Trophoblast cell (in vitro differentiated cells and primary cell): ENCODE data around the gene HSPB6.
A peak's percentile ranks its signal among the peaks of the same experiment; 100 is the strongest.

Experiments used
- DNase-seq, 2 donors: peaks; one replicate each; pipeline ENCODE4 v3.0.0-alpha.2; 2016
- H2AFZ ChIP-seq: 2 replicates; pipeline ENCODE4 v1.6.1; 2013; ENCODE audit warnings: low read length, moderate library complexity, mild to moderate bottlenecking; ENCODE audit not compliant: insufficient read depth, poor library complexity
- H2AK5ac ChIP-seq: 2 replicates; pipeline ENCODE4 v1.6.1; 2013; ENCODE audit warnings: mild to moderate bottlenecking, low read length
- H2BK120ac ChIP-seq: 2 replicates; pipeline ENCODE4 v1.6.1; 2013; ENCODE audit warnings: low read length, mild to moderate bottlenecking, moderate library complexity; ENCODE audit not compliant: insufficient read depth, poor library complexity
- H2BK12ac ChIP-seq: 2 replicates; pipeline ENCODE4 v1.6.1; 2013; ENCODE audit warnings: mild to moderate bottlenecking, low read length, moderate library complexity
- H2BK5ac ChIP-seq: 2 replicates; pipeline ENCODE4 v1.6.1; 2013; ENCODE audit warnings: low read length, low read depth, moderate library complexity, mild to moderate bottlenecking; ENCODE audit not compliant: poor library complexity
- H3K14ac ChIP-seq: 2 replicates; pipeline ENCODE4 v1.6.1; 2013; ENCODE audit warnings: mild to moderate bottlenecking, low read length
- H3K18ac ChIP-seq: 2 replicates; pipeline ENCODE4 v1.6.1; 2013; ENCODE audit warnings: mild to moderate bottlenecking, low read length
- H3K23ac ChIP-seq: 2 replicates; pipeline ENCODE4 v1.6.1; 2013; ENCODE audit warnings: low read length
- H3K27ac ChIP-seq: 2 replicates; pipeline ENCODE4 v1.5.1; 2013; ENCODE audit warnings: low read depth, mild to moderate bottlenecking, inconsistent platforms, low read length, moderate library complexity
- H3K27me3 ChIP-seq: 2 replicates; pipeline ENCODE4 v1.6.1; 2013; ENCODE audit warnings: inconsistent platforms, mild to moderate bottlenecking, low read length, moderate library complexity; ENCODE audit not compliant: insufficient read depth
- H3K36me3 ChIP-seq, 2 experiments: 1 replicate in 1 of 2; 2 replicates in 1 of 2; pipeline ENCODE4 v1.6.1; 2013; ENCODE audit warnings: low read length in 2 of 2, mild to moderate bottlenecking in 2 of 2, moderate library complexity in 1 of 2; ENCODE audit not compliant: insufficient read depth in 2 of 2, control insufficient read depth in 1 of 2
- H3K4ac ChIP-seq: 2 replicates; pipeline ENCODE4 v1.6.1; 2013; ENCODE audit warnings: low read depth, mild to moderate bottlenecking, low read length, moderate library complexity
- H3K4me1 ChIP-seq, 2 experiments: 1 replicate in 1 of 2; 2 replicates in 1 of 2; pipeline ENCODE4 v1.6.1; 2013; ENCODE audit warnings: low read length in 2 of 2, mild to moderate bottlenecking in 2 of 2, moderate library complexity in 1 of 2; ENCODE audit not compliant: insufficient read depth in 2 of 2, control insufficient read depth in 1 of 2
- H3K4me2 ChIP-seq: 2 replicates; pipeline ENCODE4 v1.6.1; 2013; ENCODE audit warnings: inconsistent platforms, mild to moderate bottlenecking, low read length, moderate library complexity
- H3K4me3 ChIP-seq: 2 replicates; pipeline ENCODE4 v1.5.1; 2013; ENCODE audit warnings: mild to moderate bottlenecking, low read depth, low read length, inconsistent platforms
- H3K79me1 ChIP-seq: one replicate; pipeline ENCODE4 v1.6.1; 2013; ENCODE audit warnings: low read length
- H3K79me2 ChIP-seq: 2 replicates; pipeline ENCODE4 v1.6.1; 2013; ENCODE audit warnings: low read length, mild to moderate bottlenecking; ENCODE audit not compliant: control insufficient read depth, insufficient read depth, poor library complexity
- H3K9ac ChIP-seq: 2 replicates; pipeline ENCODE4 v1.6.1; 2013; ENCODE audit warnings: mild to moderate bottlenecking, low read length
- H3K9me3 ChIP-seq: 2 replicates; pipeline ENCODE4 v1.6.1; 2013; ENCODE audit warnings: low read depth, mild to moderate bottlenecking, control low read depth, inconsistent platforms, low read length; ENCODE audit not compliant: insufficient read depth
- H4K12ac ChIP-seq: 2 replicates; pipeline ENCODE4 v1.6.1; 2013; ENCODE audit warnings: low read depth, mild to moderate bottlenecking, low read length, moderate library complexity
- H4K8ac ChIP-seq: 2 replicates; pipeline ENCODE4 v1.6.1; 2013; ENCODE audit warnings: low read depth, mild to moderate bottlenecking, low read length, moderate library complexity
- H4K91ac ChIP-seq: one replicate; pipeline ENCODE4 v1.6.1; 2013; ENCODE audit warnings: low read depth, mild to moderate bottlenecking, low read length, moderate library complexity
- WGBS: extraction: QIAGEN DNeasy Blood & Tissue Kit; methylation state at CpG from one replicate; pipeline ENCODE4 v1.1.7; 2013; ENCODE audit warnings: missing lambda C conversion rate; ENCODE audit not compliant: insufficient read length, insufficient coverage; ENCODE audit errors: extremely low coverage; 5-methylcytosine and 5-hydroxymethylcytosine counted together

HSPB6 gene

DNA sequence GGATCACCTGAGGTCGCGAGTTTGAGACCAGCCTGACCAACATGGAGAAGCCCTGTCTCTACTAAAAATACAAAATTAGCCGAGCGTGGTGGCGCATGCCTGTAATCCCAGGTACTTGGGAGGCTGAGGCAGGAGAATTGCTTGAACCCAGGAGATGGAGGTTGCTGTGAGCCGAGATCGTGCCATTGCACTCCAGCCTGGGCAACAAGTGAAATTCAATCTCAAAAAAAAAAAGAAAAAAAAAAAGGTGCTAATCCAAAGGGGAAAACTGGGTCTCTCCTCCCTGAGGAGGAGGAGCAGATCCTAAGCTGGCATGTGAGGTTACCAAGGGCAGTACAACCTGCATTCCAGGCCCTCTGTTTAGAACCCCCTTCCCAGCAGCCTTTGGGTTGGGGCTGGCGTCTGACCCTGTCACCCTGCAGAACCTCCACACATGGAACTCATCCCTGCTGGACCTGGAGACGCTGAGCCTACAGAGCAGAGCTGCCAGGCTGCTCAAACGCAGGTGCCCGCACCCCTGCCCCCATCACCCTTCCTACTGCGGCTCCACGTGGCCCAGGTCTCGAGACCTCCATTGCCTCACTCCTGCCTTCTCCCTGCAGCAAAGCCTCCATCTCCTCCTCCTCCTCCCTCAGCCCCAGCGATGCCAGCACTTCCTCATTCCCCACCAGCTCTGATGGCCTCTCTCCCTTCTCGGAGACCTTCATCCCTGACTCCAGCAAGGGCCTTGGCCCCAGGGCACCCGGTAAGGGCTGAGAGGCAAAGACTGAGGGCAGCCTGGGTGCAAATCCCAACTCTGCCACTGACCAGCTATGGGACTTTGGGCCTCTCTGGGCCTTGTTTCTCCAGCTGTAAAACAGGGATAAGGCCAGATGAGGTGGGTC is 7.8 kb upstream of the HSPB6 start:
- Histone ChIP-seq H3K4me2 (no peak overlapping the region), H3K18ac (no peak overlapping the region), H4K91ac (no peak overlapping the region), H3K36me3 (peaks cover 46 to 60% of the 10 kb centered on the region in 2 experiments), H2BK120ac (no peak overlapping the region), H3K27me3 (no peaks in the 10 kb centered on the region), H2AK5ac (no peak overlapping the region), H2BK12ac (no peak overlapping the region), H3K9me3 (peaks cover 2% of the 10 kb centered on the region), H2AFZ (no peak overlapping the region), H3K23ac (no peak overlapping the region), H3K4me3 (no peak overlapping the region), H3K79me1 (no peaks in the 10 kb centered on the region), H4K8ac (no peak overlapping the region), H3K79me2 (no peaks in the 10 kb centered on the region), H3K27ac (no peak overlapping the region), H3K4me1 (peaks cover 0 to 4% of the 10 kb centered on the region in 2 experiments), H3K4ac (no peak overlapping the region), H4K12ac (no peak overlapping the region), H3K9ac (no peak overlapping the region), H3K14ac (no peak overlapping the region), H2BK5ac (no peak overlapping the region)
- WGBS: no CpG with 5 or more reads among the region's 17 CpGs
- DNase-seq: peak; percentile 77 to 88

DNA sequence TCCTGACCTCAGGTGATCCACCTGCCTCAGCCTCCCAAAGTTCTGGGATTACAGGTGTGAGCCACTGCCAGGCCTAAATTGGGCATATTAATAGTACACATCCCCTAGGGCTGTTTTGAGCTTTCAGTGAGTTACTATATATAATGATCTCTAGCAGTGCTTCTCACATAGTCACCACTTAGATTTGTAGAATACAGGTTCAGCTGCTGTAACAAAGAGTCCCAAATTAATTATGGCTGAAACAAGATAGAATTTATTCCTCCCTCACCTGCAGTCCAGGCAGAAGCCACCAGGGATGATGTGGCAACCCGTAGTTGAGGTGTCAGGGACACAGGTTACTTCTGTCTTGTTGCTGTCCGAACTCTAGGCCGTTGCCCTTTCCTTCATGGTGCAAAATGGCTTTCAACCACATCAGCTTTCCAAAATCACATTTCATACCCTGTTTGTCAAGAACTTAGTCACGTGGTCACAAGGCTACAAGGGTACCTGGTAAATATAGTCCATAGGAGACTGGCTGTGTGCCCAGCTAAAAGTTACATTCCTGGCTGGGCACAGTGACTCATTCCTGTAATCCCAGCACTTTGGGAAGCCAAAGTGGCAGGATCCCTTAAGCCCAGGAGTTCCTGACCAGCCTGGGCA is 4.0 kb upstream of the HSPB6 start:
- H3K79me1 ChIP-seq: peaks cover 20% of the 10 kb centered on the region
- no peak for DNase-seq
- no peak overlapping the region for H4K8ac ChIP-seq
- H3K9me3 ChIP-seq: no peaks in the 10 kb centered on the region
- no peak overlapping the region for H4K91ac ChIP-seq
- H3K14ac ChIP-seq: no peak overlapping the region
- H2BK120ac ChIP-seq: no peak overlapping the region
- H3K9ac ChIP-seq: no peak overlapping the region
- H2AK5ac ChIP-seq: no peak overlapping the region
- H2BK12ac ChIP-seq: no peak overlapping the region
- no peak overlapping the region for H2AFZ ChIP-seq
- no peak overlapping the region for H3K23ac ChIP-seq
- no peak overlapping the region for H3K4me2 ChIP-seq
- no peak overlapping the region for H3K18ac ChIP-seq
- H3K79me2 ChIP-seq: peaks cover 6% of the 10 kb centered on the region
- no peak overlapping the region for H3K4me3 ChIP-seq
- no peak overlapping the region for H3K4ac ChIP-seq
- WGBS: no CpG with 5 or more reads among the region's 4 CpGs
- H3K27me3 ChIP-seq: no peaks in the 10 kb centered on the region
- H3K36me3 ChIP-seq: peaks cover 27 to 36% of the 10 kb centered on the region in 2 experiments
- no peak overlapping the region for H4K12ac ChIP-seq
- H3K4me1 ChIP-seq: peaks cover 16 to 20% of the 10 kb centered on the region in 2 experiments
- no peak overlapping the region for H2BK5ac ChIP-seq
- H3K27ac ChIP-seq: no peak overlapping the region

DNA sequence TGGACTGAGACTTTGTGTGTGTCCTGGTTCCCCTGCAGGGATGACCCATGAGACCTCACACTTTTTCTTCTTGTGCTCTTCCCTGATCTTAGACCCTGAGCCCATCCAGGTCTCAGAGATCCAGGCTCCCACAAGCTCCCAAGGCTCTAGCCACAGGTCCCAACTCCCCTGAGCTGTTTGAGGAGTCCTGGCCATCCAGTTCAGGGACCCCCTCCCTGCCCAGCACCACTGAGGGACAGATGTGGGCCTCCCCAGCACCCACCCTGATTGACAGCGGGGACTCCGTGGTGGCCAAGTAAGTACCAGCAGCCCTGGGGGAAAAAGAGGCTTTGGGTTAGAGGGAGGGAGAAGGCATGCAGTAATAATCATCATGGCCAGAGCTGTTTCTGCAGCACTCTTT is 2.9 kb upstream of the HSPB6 start:
- Histone ChIP-seq H3K18ac (no peak overlapping the region), H4K91ac (no peak overlapping the region), H3K23ac (no peak overlapping the region), H3K4me1 (peaks cover 26 to 31% of the 10 kb centered on the region in 2 experiments), H3K36me3 (peaks cover 25 to 28% of the 10 kb centered on the region in 2 experiments), H2BK120ac (no peak overlapping the region), H3K9ac (no peak overlapping the region), H3K27me3 (no peaks in the 10 kb centered on the region), H3K27ac (no peak overlapping the region), H2AFZ (no peak overlapping the region), H3K4ac (no peak overlapping the region), H3K4me3 (no peak overlapping the region), H2AK5ac (no peak overlapping the region), H4K12ac (no peak overlapping the region), H2BK12ac (no peak overlapping the region), H3K4me2 (no peak overlapping the region), H3K9me3 (no peaks in the 10 kb centered on the region), H2BK5ac (no peak overlapping the region), H3K79me1 (peaks cover 27% of the 10 kb centered on the region), H3K79me2 (peaks cover 6% of the 10 kb centered on the region), H4K8ac (no peak overlapping the region), H3K14ac (no peak overlapping the region)
- no CpG with 5 or more reads among the region's 2 CpGs for WGBS
- no peak for DNase-seq

DNA sequence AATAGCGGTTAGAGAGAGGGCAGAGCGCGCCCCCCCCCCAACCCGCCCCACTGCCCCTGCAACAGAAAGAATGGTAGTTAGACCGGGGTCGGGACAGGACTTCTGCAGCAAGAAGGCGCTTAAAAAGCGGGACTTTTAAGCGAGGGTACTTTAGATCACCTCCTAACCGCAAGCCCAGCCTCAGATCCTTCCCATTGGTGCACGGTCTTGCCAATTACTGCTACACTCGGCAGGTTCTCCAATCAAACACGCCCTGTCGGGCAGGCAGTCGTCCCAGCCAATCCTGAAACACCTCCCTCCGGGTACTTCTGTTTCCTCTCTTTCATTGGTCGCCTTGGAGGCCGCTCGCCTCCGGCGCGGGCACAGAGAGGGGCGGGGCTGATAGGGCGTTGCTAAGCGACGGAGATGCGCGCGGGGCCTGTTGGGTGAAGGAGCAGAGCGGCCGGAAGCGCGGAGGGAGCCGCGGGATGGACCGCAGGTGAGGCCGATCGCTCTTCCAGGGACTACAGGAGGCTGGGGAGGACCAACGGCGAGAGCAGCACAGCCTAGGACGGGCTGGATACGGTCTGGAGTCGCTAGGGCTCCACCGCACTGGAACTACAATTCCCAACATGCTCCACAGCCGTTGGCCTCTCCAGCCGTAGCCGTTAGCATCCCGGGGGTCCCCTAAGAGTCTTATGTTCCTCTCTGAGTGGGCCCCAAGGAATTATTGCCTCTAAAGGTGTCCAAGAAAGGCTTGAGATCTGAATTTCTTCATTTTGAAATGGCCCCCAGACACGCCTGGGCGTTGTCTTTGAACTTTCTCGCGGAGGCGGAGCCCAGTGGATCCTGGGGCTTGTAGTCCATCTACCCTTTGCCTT is 1.1 kb upstream of the HSPB6 start, which contains the start of gene PROSER3:
TSS of gene PROSER3 (plus strand) at position 428 of the 860 bp plus-strand sequence. CDS start at position 468, 40 bp downstream.
- peak within 1 kb of the TSS; percentile 90 for H3K9ac ChIP-seq
- H3K18ac ChIP-seq: peak within 1 kb of the TSS; percentile 89
- H4K91ac ChIP-seq: peak within 1 kb of the TSS; percentile 95
- peak within 1 kb of the TSS; percentile 93 for H2BK120ac ChIP-seq
- peaks cover 29 to 31% of the 10 kb centered on the region in 2 experiments for H3K4me1 ChIP-seq
- H2BK12ac ChIP-seq: peak within 1 kb of the TSS; percentile 83
- peaks cover 4% of the 10 kb centered on the region for H3K9me3 ChIP-seq
- peak within 1 kb of the TSS; percentile 91 for H3K14ac ChIP-seq
- H4K12ac ChIP-seq: peak within 1 kb of the TSS; percentile 85
- DNase-seq: peak; percentile 99
- no CpG with 5 or more reads among the region's 53 CpGs for WGBS
- H3K79me1 ChIP-seq: peaks cover 27% of the 10 kb centered on the region
- H3K23ac ChIP-seq: no peak within 1 kb of the TSS
- peak within 1 kb of the TSS; percentile 93 for H4K8ac ChIP-seq
- H2AFZ ChIP-seq: peak within 1 kb of the TSS; percentile 75
- H3K79me2 ChIP-seq: peaks cover 6% of the 10 kb centered on the region
- H3K4me2 ChIP-seq: peak within 1 kb of the TSS; percentile 69
- H3K36me3 ChIP-seq: peaks cover 33 to 36% of the 10 kb centered on the region in 2 experiments
- H3K4me3 ChIP-seq: peak within 1 kb of the TSS; percentile 86
- peak within 1 kb of the TSS; percentile 93 for H3K27ac ChIP-seq
- peak within 1 kb of the TSS; percentile 71 for H3K4ac ChIP-seq
- peak within 1 kb of the TSS; percentile 91 for H2AK5ac ChIP-seq
- peak within 1 kb of the TSS; percentile 88 for H2BK5ac ChIP-seq
- H3K27me3 ChIP-seq: no peaks in the 10 kb centered on the region
